Heart left ventricle (tissue), 16 donors: ENCODE measurements around the gene TRIM29. TPM values are rescaled to one million over a fixed set of nuclear protein-coding genes. Genes with fewer than 3 reads are reported as not detected.

ENCODE experiments used
- ATAC-seq, 4 donors: fragments of 200-7000 bp; cut with Tn5 transposase; one replicate each; pipeline ENCODE4 v1.9.1; 2020 to 2022; ENCODE audit warnings: moderate library complexity in 4 of 4, mild to moderate bottlenecking in 3 of 4, moderate number of reproducible peaks in 1 of 4
- DNase-seq, 5 donors: peaks; one replicate each; pipeline ENCODE4 v3.0.0-alpha.2; 2020
- H3K27ac ChIP-seq, 12 donors: fragments of 200-600 bp; sonication (generic) in 4 of 12; one replicate each; pipeline versions ENCODE4 v1.5.0 to v1.8.0; 2016 to 2022; ENCODE audit warnings: mild to moderate bottlenecking in 2 of 12
- H3K27me3 ChIP-seq, 9 donors: fragments of 200-600 bp; sonication (generic) in 2 of 9; one replicate each; pipeline versions ENCODE4 v1.5.1 to v1.8.0; 2016 to 2022; ENCODE audit warnings: mild to moderate bottlenecking in 3 of 9
- H3K36me3 ChIP-seq, 9 donors: fragments of 200-600 bp; sonication (generic) in 2 of 9; one replicate each; pipeline versions ENCODE4 v1.5.0 to v1.8.0; 2018 to 2022; ENCODE audit warnings: mild to moderate bottlenecking in 2 of 9
- H3K4me1 ChIP-seq, 12 donors: fragments of 200-600 bp; sonication (generic) in 4 of 12; one replicate each; pipeline versions ENCODE4 v1.5.0 to v1.8.0; 2016 to 2022; ENCODE audit warnings: mild to moderate bottlenecking in 3 of 12
- H3K4me3 ChIP-seq, 12 donors: fragments of 200-600 bp; sonication (generic) in 4 of 12; one replicate each; pipeline versions ENCODE4 v1.5.0 to v1.8.0; 2017 to 2022; ENCODE audit warnings: mild to moderate bottlenecking in 9 of 12, moderate library complexity in 4 of 12
- H3K9me3 ChIP-seq, 12 donors: fragments of 200-600 bp; sonication (generic) in 4 of 12; one replicate each; pipeline versions ENCODE4 v1.5.0 to v1.8.0; 2016 to 2022; ENCODE audit warnings: mild to moderate bottlenecking in 1 of 12
- CTCF ChIP-seq, 12 donors: fragments of 200-600 bp; sonication (generic) in 4 of 12; IDR thresholded peaks; one replicate each; pipeline versions ENCODE4 v1.5.0 to v1.8.0; 2018 to 2022; ENCODE audit warnings: antibody characterized with exemption in 12 of 12, mild to moderate bottlenecking in 5 of 12
- POLR2A ChIP-seq, 2 donors: fragments of 450-650 bp; IDR thresholded peaks; one replicate each; pipeline ENCODE4 v1.6.1; 2017; ENCODE audit warnings: antibody characterized with exemption in 2 of 2, mild to moderate bottlenecking in 2 of 2, moderate library complexity in 2 of 2
- WGBS, 4 donors: extraction: QIAGEN DNeasy Blood & Tissue Kit in 2 of 4; methylation state at CpG; one replicate each; pipeline versions ENCODE4 v1.1.5 to v1.1.7; 2013 to 2018; 5-methylcytosine and 5-hydroxymethylcytosine counted together
- intact Hi-C, 10 donors: fragments of 100-400 bp; cut with DNase I; formaldehyde crosslinking; loops; one replicate each; pipeline versions ENCODE4 v1.11.1 to v1.14.2; 2022
- polyA plus RNA-seq, 2 donors: library from polyadenylated mRNA; stranded (reverse); fragments of 200-250 nt; gene quantifications; one replicate each; pipeline ENCODE4 v1.2.3, GENCODE V29; 2013
- total RNA-seq, 9 donors: library from RNA; depleted of rRNA in 2 of 9; stranded (reverse); fragments of >200 nt in 2 of 9; fragmentation: NEBNext Ultra II Directional in 3 of 9; extraction: Animal tissue kit (Norgen Biotek cat#: 25700) in 3 of 9; gene quantifications; one replicate each; pipeline versions ENCODE4 v1.1.0 to v1.2.4, GENCODE V29; 2016 to 2023
- donor health status: ischemic (EF 13 %, LVEDD 7.1; RV severe dilation, severe dysfunction).
- donor health status: healthy with polysubstance abuse.
- donor health status: DM: no; HTN: yes; CAD: no.
- donor health status: DM: no; HTN: no; CAD: no.
- donor health status: ischemic (EF 25% LVEDD 6.9; RV normal size, moderate dysfunction).
- donor health status: ischemic (EF 25% LVEDD 5.7; RV mildly dilated, moderate dysfunction).
- donor health status: healthy.
- donor health status: DM: yes; HTN: yes; CAD: no.
- donor health status: ischemic (EF 35%, LVEDD 5.7; RV mildly dilated, moderate dysfunction).
- donor health status: nonischemic (EF 11% LVEDD 7.7; RV severe dilation, severe dysfunction).
- donor health status: DM: yes; HTN: yes; CAD: no.
- donor health status: PGD.
- donor health status: ischemic (EF 29% LVEDD 5.4; RV normal size, mild dysfunction).
- donor health status: nonischemic (EF 23%, LVEDD 6.1; RV moderate dilation, normal function).

The TRIM29 gene
- total and polyA plus RNA-seq, 11 donors, result 0.14 to 6.4 (median 0.56) TPM; not detected in 8

GRCh38 chr11:120132645-120133185, 5.2 kb downstream of the TRIM29 start:
- no peak for TF ChIP-seq POLR2A (IDR thresholded peaks at IDR 0.05)
- no peak for TF ChIP-seq CTCF (IDR thresholded peaks at IDR 0.05)
- 71 to 86% (median 81%) methylated on average over 4 of the region's 4 CpGs for WGBS, 4 donors

GRCh38 chr11:120131941-120132644, 5.8 kb downstream of the TRIM29 start:
- intact Hi-C loops, result no loop called here
- Histone ChIP-seq H3K27me3 (peaks cover 0 to 1% (median 0%) of the 10 kb centered on the region in 9 donors), H3K4me1 (no peaks in the 10 kb centered on the region), H3K4me3 (no peak overlapping the region), H3K27ac (no peak overlapping the region), H3K36me3 (no peaks in the 10 kb centered on the region), H3K9me3 (no peaks in the 10 kb centered on the region)
- TF ChIP-seq CTCF (IDR thresholded peaks at IDR 0.05) (no peak), POLR2A (IDR thresholded peaks at IDR 0.05) (no peak)
- DNase-seq (peak in 2 of 5 donors; percentile 5 to 25), ATAC-seq (no peak)
- 67 to 85% (median 74%) methylated on average over 12 of the region's 12 CpGs for WGBS, 4 donors

More at GRCh38 chr11:120132645-120133185, 5.2 kb downstream of the TRIM29 start:
- no peaks in the 10 kb centered on the region for H3K4me1 ChIP-seq
- H3K36me3 ChIP-seq, result no peaks in the 10 kb centered on the region
- DNase-seq (peak in 1 of 5 donors; percentile 3), ATAC-seq (no peak)
- H3K9me3 ChIP-seq, result no peaks in the 10 kb centered on the region
- intact Hi-C loops, result no loop called here
- H3K4me3 ChIP-seq, result no peak overlapping the region
- peaks cover 0 to 5% (median 0%) of the 10 kb centered on the region in 9 donors for H3K27me3 ChIP-seq
- H3K27ac ChIP-seq, result no peak overlapping the region

GRCh38 chr11:120130991-120131760, 6.7 kb downstream of the TRIM29 start:
- TF ChIP-seq POLR2A (IDR thresholded peaks at IDR 0.05) (no peak), CTCF (IDR thresholded peaks at IDR 0.05) (no peak)
- ATAC-seq (no peak), DNase-seq (peak in 2 of 5 donors; percentile 7 to 18)
- Histone ChIP-seq H3K4me1 (no peaks in the 10 kb centered on the region), H3K9me3 (no peaks in the 10 kb centered on the region), H3K27me3 (no peaks in the 10 kb centered on the region), H3K4me3 (no peak overlapping the region), H3K27ac (no peak overlapping the region), H3K36me3 (no peaks in the 10 kb centered on the region)
- WGBS, 4 donors, result 86 to 88% (median 87%) methylated on average over 8 of the region's 8 CpGs
- intact Hi-C loops, result no loop called here
